ENCODE results near the gene ADCY3.

The ADCY3 gene

GRCh38 chr2:24909555-24910177 lies 10.4 kb downstream of the ADCY3 start:
- DNase-seq (ENCODE audit: insufficient read length, low spot score): no peak
- FAIRE-seq: no peak
- TF ChIP-seq CTCF (IDR thresholded peaks at IDR 0.05; ENCODE audit: insufficient read depth, missing control alignments): no peak

GRCh38 chr2:24908461-24908901 lies 11.6 kb downstream of the ADCY3 start:
- no peak for FAIRE-seq

GRCh38 chr2:24907116-24907515 lies 12.9 kb downstream of the ADCY3 start:
- TF ChIP-seq CTCF (IDR thresholded peaks at IDR 0.05; ENCODE audit: insufficient read depth, missing control alignments): no peak
- FAIRE-seq (no peak), DNase-seq (ENCODE audit: insufficient read length, low spot score) (no peak)

More at GRCh38 chr2:24908461-24908901, 11.6 kb downstream of the ADCY3 start:
- no peak for TF ChIP-seq CTCF (IDR thresholded peaks at IDR 0.05; ENCODE audit: insufficient read depth, missing control alignments)
- no peak for DNase-seq (ENCODE audit: insufficient read length, low spot score)

GRCh38 chr2:24906466-24906865 lies 13.6 kb downstream of the ADCY3 start:
- no peak for DNase-seq (ENCODE audit: insufficient read length, low spot score)
- FAIRE-seq: no peak
- no peak for TF ChIP-seq CTCF (IDR thresholded peaks at IDR 0.05; ENCODE audit: insufficient read depth, missing control alignments)

GRCh38 chr2:24903161-24904103 lies 16.6 kb downstream of the ADCY3 start:
- FAIRE-seq: no peak
- DNase-seq (ENCODE audit: insufficient read length, low spot score): no peak
- no peak for TF ChIP-seq CTCF (IDR thresholded peaks at IDR 0.05; ENCODE audit: insufficient read depth, missing control alignments)

- no peak for FAIRE-seq
- TF ChIP-seq CTCF (IDR thresholded peaks at IDR 0.05; ENCODE audit: insufficient read depth, missing control alignments): no peak
- no peak for DNase-seq (ENCODE audit: insufficient read length, low spot score)
Observed at GRCh38 chr2:24899361-24899910, 20.6 kb downstream of the ADCY3 start.

Measured in D721Med (cell line).